Skeletal muscle satellite cell (primary cell): Measurements from ENCODE around the gene MIR17HG.
"Not testable (repeated sequence)": the region's sequence is repeated elsewhere in the genome, so short reads cannot be mapped to it uniquely, and the experiment has no call there.

ENCODE experiments used
- H3K27me3 ChIP-seq: 2 replicates; pipeline ENCODE4 v1.7.0; 2013; ENCODE audit warnings: low read length; ENCODE audit not compliant: control insufficient read depth, insufficient read depth
- H3K36me3 ChIP-seq: 2 replicates; pipeline ENCODE4 v1.7.0; 2013; ENCODE audit warnings: mild to moderate bottlenecking, control low read depth, low read length; ENCODE audit not compliant: insufficient read depth
- H3K4me1 ChIP-seq: 2 replicates; pipeline ENCODE4 v1.7.0; 2013; ENCODE audit warnings: low read length; ENCODE audit not compliant: control insufficient read depth, insufficient read depth
- H3K4me2 ChIP-seq: 2 replicates; pipeline ENCODE4 v1.7.0; 2013; ENCODE audit warnings: mild to moderate bottlenecking, low read length
- H3K4me3 ChIP-seq: 2 replicates; pipeline ENCODE4 v1.7.0; 2013; ENCODE audit warnings: low read length
- H3K9ac ChIP-seq: 2 replicates; pipeline ENCODE4 v1.7.0; 2013; ENCODE audit warnings: mild to moderate bottlenecking, low read depth, low read length, moderate library complexity
- H3K9me3 ChIP-seq: replicated peaks from 2 replicates; pipeline ENCODE4 v1.7.0; 2013; ENCODE audit warnings: mild to moderate bottlenecking, control low read depth, low read length

The MIR17HG gene

DNA sequence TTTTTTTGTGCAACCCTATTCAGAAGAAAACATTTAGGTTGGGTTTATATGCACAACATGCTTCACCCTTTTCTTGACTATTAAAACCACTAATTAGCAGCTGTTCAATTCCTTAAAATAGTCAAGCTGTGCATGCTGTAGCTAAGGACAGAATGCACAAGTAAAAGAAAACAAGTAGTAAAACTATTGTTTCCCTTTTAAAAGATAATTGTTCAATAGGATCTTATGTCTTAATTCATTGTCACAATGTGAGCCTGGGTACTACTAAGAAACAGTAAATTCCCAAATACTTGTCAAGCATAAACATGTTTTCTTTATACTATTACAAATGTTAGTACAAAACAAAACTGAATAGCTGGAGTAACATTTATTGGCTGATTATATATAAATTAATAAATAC lies 32.6 kb upstream of the MIR17HG start:
- Histone ChIP-seq H3K9me3 (no peaks in the 10 kb centered on the region), H3K9ac (no peak overlapping the region), H3K4me1 (no peaks in the 10 kb centered on the region), H3K36me3 (no peaks in the 10 kb centered on the region), H3K27me3 (peaks cover 20% of the 10 kb centered on the region), H3K4me3 (no peak overlapping the region), H3K4me2 (no peak overlapping the region)

GRCh38 chr13:91318886-91319285 lies 28.6 kb upstream of the MIR17HG start:
- no peak overlapping the region for H3K4me2 ChIP-seq
- H3K36me3 ChIP-seq = no peaks in the 10 kb centered on the region
- peaks cover 10% of the 10 kb centered on the region for H3K27me3 ChIP-seq
- H3K9me3 ChIP-seq = no peaks in the 10 kb centered on the region
- H3K4me1 ChIP-seq = no peaks in the 10 kb centered on the region
- H3K4me3 ChIP-seq = no peak overlapping the region
- no peak overlapping the region for H3K9ac ChIP-seq

DNA sequence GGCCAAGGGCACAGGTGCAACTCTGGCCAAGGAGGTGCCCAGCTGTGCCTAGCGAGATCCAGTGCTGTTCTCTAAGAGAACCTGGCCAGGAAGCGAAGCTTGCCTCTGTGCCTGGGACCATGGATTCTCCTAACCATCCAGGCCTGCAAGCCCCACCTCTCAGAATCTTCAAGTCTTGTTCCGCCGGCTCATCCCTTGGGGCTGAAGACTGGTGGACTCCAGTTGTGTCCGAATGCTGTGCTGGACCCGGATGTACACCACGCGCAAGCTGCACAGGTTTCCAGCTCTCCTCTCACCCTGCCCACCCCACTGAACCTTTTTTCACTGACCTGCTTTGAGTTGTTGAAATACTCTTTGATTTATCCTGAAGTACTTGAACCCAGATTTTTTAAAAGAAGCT lies 27.5 kb upstream of the MIR17HG start:
- H3K4me3 ChIP-seq = no peak overlapping the region

DNA sequence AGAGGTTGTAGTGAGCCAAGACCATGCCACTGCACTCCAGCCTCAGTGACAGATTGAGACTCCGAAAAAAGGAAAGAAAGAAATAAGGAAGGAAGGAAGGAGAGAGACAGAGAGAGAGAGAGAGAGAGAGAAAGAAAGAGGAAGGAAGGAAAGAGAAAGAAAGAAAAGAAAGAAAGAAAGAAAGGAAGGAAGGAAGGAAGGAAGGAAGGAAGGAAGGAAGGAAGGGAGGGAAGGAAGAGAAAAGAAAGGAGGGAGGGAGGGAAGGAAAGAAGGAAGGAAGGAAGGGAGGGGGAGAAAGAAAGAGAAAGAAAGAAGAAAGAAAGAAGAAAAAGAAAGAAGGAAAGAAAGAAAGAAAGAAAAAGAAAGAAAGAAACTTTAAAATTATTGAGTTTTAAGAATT lies 26.5 kb upstream of the MIR17HG start:
- H3K4me1 ChIP-seq, H3K9ac ChIP-seq, H3K36me3 ChIP-seq, H3K4me2 ChIP-seq, H3K4me3 ChIP-seq, H3K9me3 ChIP-seq, H3K27me3 ChIP-seq: not testable (repeated sequence)

More for the DNA sequence above, 27.5 kb upstream of the MIR17HG start:
- no peaks in the 10 kb centered on the region for H3K4me1 ChIP-seq
- H3K9ac ChIP-seq = no peak overlapping the region
- no peaks in the 10 kb centered on the region for H3K36me3 ChIP-seq
- H3K27me3 ChIP-seq = peaks cover 7% of the 10 kb centered on the region
- H3K9me3 ChIP-seq = no peaks in the 10 kb centered on the region
- H3K4me2 ChIP-seq = no peak overlapping the region

GRCh38 chr13:91323349-91323748 lies 24.1 kb upstream of the MIR17HG start:
- no peak overlapping the region for H3K9ac ChIP-seq
- no peaks in the 10 kb centered on the region for H3K36me3 ChIP-seq
- no peaks in the 10 kb centered on the region for H3K9me3 ChIP-seq
- H3K4me2 ChIP-seq = no peak overlapping the region
- H3K27me3 ChIP-seq = peaks cover 7% of the 10 kb centered on the region
- H3K4me1 ChIP-seq = no peaks in the 10 kb centered on the region
- no peak overlapping the region for H3K4me3 ChIP-seq

DNA sequence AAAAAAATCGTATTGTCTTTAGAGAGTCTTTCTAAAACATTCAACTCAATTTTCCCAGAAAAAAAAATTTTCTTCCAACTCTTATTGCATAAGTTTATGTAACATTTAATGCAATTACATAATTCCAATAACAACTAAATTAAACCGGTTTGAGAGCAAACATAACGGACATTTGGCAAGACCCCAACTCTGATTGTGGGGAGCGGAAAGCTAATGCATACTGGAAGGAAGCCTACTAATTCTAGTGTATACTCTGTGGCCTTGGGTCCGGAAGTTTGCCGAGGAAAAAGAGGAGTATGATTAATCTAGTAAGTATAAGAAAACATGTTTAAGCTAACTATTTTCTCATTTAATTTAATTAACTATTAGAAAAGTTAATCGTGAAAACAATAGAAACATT lies 21.3 kb upstream of the MIR17HG start:
- H3K9me3 ChIP-seq = no peaks in the 10 kb centered on the region
- peaks cover 4% of the 10 kb centered on the region for H3K27me3 ChIP-seq
- no peak overlapping the region for H3K4me2 ChIP-seq
- H3K4me3 ChIP-seq = no peak overlapping the region
- H3K36me3 ChIP-seq = no peaks in the 10 kb centered on the region
- no peaks in the 10 kb centered on the region for H3K4me1 ChIP-seq
- H3K9ac ChIP-seq = no peak overlapping the region

GRCh38 chr13:91328726-91329125 lies 18.8 kb upstream of the MIR17HG start:
- H3K27me3 ChIP-seq = no peaks in the 10 kb centered on the region
- H3K4me1 ChIP-seq = no peaks in the 10 kb centered on the region
- no peaks in the 10 kb centered on the region for H3K9me3 ChIP-seq
- no peak overlapping the region for H3K4me3 ChIP-seq
- no peak overlapping the region for H3K9ac ChIP-seq
- no peak overlapping the region for H3K4me2 ChIP-seq
- no peaks in the 10 kb centered on the region for H3K36me3 ChIP-seq

DNA sequence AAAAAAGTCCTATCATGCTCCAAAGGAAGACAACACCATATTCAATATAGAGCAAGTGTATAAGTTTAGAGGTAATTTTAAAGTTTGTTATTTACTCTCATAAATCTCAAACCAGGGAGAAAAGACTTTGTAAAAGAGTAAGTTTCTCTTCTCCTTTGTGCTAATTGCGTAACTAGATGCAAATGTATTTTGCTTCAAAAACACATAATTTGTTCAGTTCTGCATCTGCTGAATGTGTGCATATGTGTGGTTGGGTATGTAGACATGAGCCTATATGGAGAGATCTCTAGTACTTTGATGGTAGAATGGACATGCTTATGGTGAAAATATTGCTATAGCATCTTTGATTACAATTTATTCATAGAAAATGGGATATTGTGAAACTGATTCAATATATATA lies 17.8 kb upstream of the MIR17HG start:
- Histone ChIP-seq H3K27me3 (no peaks in the 10 kb centered on the region), H3K9me3 (no peaks in the 10 kb centered on the region), H3K4me1 (no peaks in the 10 kb centered on the region), H3K4me2 (no peak overlapping the region), H3K36me3 (no peaks in the 10 kb centered on the region), H3K9ac (no peak overlapping the region), H3K4me3 (no peak overlapping the region)

GRCh38 chr13:91331047-91331915 lies 16.2 kb upstream of the MIR17HG start:
- Histone ChIP-seq H3K27me3 (no peaks in the 10 kb centered on the region), H3K36me3 (no peaks in the 10 kb centered on the region)

DNA sequence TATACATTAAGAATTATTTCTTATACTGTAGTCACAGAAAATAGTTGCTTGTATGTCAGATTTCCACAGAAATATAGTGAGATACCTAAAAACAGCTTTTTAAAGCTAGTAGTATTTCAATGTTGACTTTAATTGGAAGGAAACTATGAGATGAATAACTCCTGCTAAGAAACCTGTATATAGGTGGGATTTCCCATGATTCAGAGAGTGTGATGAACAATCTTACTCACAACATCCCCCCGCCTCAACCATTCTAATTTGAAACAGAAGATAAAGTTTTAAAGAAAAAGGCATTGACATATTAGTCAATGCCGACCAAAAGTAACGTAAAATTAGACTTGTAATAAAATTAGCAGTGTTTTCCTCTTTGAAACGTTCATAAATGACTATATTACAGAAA lies 1.4 kb upstream of the MIR17HG start:
- H3K27me3 ChIP-seq = peaks cover 60% of the 10 kb centered on the region
- no peak overlapping the region for H3K4me2 ChIP-seq
- no peak overlapping the region for H3K4me3 ChIP-seq
- H3K4me1 ChIP-seq = peaks cover 16% of the 10 kb centered on the region
- no peaks in the 10 kb centered on the region for H3K9me3 ChIP-seq
- peaks cover 9% of the 10 kb centered on the region for H3K36me3 ChIP-seq
- no peak overlapping the region for H3K9ac ChIP-seq

More at GRCh38 chr13:91331047-91331915, 16.2 kb upstream of the MIR17HG start:
- no peak overlapping the region for H3K4me2 ChIP-seq
- H3K9ac ChIP-seq = no peak overlapping the region
- H3K4me3 ChIP-seq = no peak overlapping the region
- H3K9me3 ChIP-seq = no peaks in the 10 kb centered on the region
- H3K4me1 ChIP-seq = no peaks in the 10 kb centered on the region

DNA sequence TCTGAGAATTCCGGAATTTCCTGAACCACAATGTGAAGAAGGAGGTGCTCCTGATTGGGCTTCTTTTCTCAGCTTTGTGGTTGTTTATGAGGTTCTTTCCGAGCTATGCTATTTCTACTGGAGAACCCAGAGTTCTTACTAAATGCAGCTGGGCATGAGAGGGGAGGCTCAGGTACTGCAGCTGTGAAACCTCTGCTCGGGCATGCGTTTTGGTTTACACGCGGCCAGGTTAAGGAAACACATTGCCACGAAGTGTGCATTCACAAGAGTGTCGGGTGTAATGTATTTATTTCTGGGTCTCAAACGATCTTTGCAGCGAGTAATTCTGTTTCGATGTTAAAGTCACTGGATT lies 661 bp upstream of the MIR17HG start:
- H3K4me2 ChIP-seq = peak overlapping the region; percentile 95
- H3K4me3 ChIP-seq = peak overlapping the region; percentile 87
- peaks cover 18% of the 10 kb centered on the region for H3K4me1 ChIP-seq
- no peaks in the 10 kb centered on the region for H3K9me3 ChIP-seq
- H3K27me3 ChIP-seq = peaks cover 53% of the 10 kb centered on the region
- H3K9ac ChIP-seq = peak overlapping the region; percentile 98
- H3K36me3 ChIP-seq = peaks cover 17% of the 10 kb centered on the region
